DOHH2 (cell line): ENCODE measurements around the gene SYT13.

Source experiments
- H3F3A ChIP-seq: fragments of 200-600 bp; sonication (generic), shearing (Covaris generic); 2 replicates; pipeline ENCODE4 v1.6.0; 2016; ENCODE audit warnings: antibody characterized with exemption, mild to moderate bottlenecking; ENCODE audit not compliant: control insufficient read depth, insufficient read depth
- H3K27ac ChIP-seq: fragments of 200-600 bp; sonication (generic); 2 replicates; pipeline ENCODE4 v1.5.1; 2014; ENCODE audit warnings: low read depth, mild to moderate bottlenecking, low read length, moderate library complexity
- H3K27me3 ChIP-seq: fragments of 200-600 bp; sonication (generic); 2 replicates; pipeline ENCODE4 v1.6.1; 2014; ENCODE audit warnings: mild to moderate bottlenecking, low read length, mixed read lengths; ENCODE audit not compliant: control insufficient read depth
- H3K36me3 ChIP-seq: fragments of 200-600 bp; sonication (generic); 2 replicates; pipeline ENCODE4 v1.6.1; 2014; ENCODE audit warnings: mild to moderate bottlenecking, low read length, moderate library complexity, mixed read lengths; ENCODE audit not compliant: control insufficient read depth
- H3K4me1 ChIP-seq: fragments of 200-600 bp; sonication (generic); 2 replicates; pipeline ENCODE4 v1.6.1; 2014; ENCODE audit warnings: mild to moderate bottlenecking, low read length, mixed read lengths; ENCODE audit not compliant: control insufficient read depth
- H3K4me2 ChIP-seq: fragments of 200-600 bp; sonication (generic); 2 replicates; pipeline ENCODE4 v1.6.0; 2014; ENCODE audit warnings: mild to moderate bottlenecking, low read length, moderate library complexity
- H3K4me3 ChIP-seq: fragments of 200-600 bp; sonication (generic); 2 replicates; pipeline ENCODE4 v1.5.1; 2014; ENCODE audit warnings: mild to moderate bottlenecking, low read length, mixed read lengths
- H3K79me2 ChIP-seq: fragments of 200-600 bp; sonication (generic); 2 replicates; pipeline ENCODE4 v1.6.1; 2014; ENCODE audit warnings: mild to moderate bottlenecking, low read length, mixed read lengths; ENCODE audit not compliant: control insufficient read depth
- H3K9me2 ChIP-seq: fragments of 200-600 bp; sonication (generic); replicated peaks from 2 replicates; pipeline ENCODE4 v1.6.1; 2014; ENCODE audit warnings: mild to moderate bottlenecking, low read length, mixed read lengths; ENCODE audit not compliant: control insufficient read depth
- H3K9me3 ChIP-seq: fragments of 200-600 bp; sonication (generic); 2 replicates; pipeline ENCODE4 v1.6.1; 2014; ENCODE audit warnings: antibody characterized with exemption, low read length, mixed read lengths; ENCODE audit not compliant: control insufficient read depth, insufficient read depth
- H4K20me1 ChIP-seq: fragments of 200-600 bp; sonication (generic); 2 replicates; pipeline ENCODE4 v1.6.0; 2014; ENCODE audit warnings: low read depth, mild to moderate bottlenecking, antibody characterized with exemption, low read length, moderate library complexity; ENCODE audit not compliant: control insufficient read depth, insufficient read depth
- EZH2phosphoT487 ChIP-seq: fragments of 200-600 bp; sonication (generic); IDR thresholded peaks from 2 replicates; pipeline ENCODE4 v1.6.1; 2017; ENCODE audit warnings: borderline replicate concordance, mild to moderate bottlenecking, antibody characterized with exemption, low read length, moderate library complexity, mixed read lengths
- TF ChIP-seq, protein P1 (sequence below): fragments of 200-600 bp; sonication (generic); IDR thresholded peaks from one replicate; pipeline ENCODE4 v1.5.1; 2014; ENCODE audit warnings: antibody characterized with exemption, mild to moderate bottlenecking, low read depth, low read length; ENCODE audit not compliant: poor library complexity, severe bottlenecking

Gene SYT13

DNA sequence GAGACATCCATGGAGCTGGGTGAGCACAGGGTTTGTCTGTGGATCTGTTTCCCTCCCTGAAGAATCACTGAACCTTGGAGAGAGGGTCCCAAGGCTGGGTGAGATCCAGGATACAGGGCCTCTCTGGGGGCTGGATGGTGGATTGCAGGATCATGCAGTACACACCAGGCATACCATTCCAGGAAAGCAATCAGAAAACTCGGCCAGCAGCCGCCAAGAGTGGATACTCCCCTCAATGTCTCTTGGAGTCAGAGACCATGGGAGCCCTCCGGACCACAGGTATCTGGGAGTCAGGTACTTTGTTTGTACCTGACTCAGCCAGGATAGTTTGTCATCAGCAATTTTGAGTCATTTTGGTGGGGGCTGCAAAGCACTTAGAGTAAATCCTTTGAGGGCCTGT is 14.6 kb upstream of the SYT13 start:
- Histone ChIP-seq H3K4me1 (peaks cover 16% of the 10 kb centered on the region), H3K4me2 (no peak overlapping the region), H3K4me3 (no peak overlapping the region), H3K9me3 (no peaks in the 10 kb centered on the region), H3K27me3 (peaks cover 12% of the 10 kb centered on the region; the same call in 1 of the 2 replicates), H3F3A (no peaks in the 10 kb centered on the region), H4K20me1 (no peaks in the 10 kb centered on the region), H3K36me3 (no peaks in the 10 kb centered on the region), H3K27ac (no peak overlapping the region), H3K79me2 (no peaks in the 10 kb centered on the region), H3K9me2 (no peaks in the 10 kb centered on the region)
- TF ChIP-seq, protein P1, sequence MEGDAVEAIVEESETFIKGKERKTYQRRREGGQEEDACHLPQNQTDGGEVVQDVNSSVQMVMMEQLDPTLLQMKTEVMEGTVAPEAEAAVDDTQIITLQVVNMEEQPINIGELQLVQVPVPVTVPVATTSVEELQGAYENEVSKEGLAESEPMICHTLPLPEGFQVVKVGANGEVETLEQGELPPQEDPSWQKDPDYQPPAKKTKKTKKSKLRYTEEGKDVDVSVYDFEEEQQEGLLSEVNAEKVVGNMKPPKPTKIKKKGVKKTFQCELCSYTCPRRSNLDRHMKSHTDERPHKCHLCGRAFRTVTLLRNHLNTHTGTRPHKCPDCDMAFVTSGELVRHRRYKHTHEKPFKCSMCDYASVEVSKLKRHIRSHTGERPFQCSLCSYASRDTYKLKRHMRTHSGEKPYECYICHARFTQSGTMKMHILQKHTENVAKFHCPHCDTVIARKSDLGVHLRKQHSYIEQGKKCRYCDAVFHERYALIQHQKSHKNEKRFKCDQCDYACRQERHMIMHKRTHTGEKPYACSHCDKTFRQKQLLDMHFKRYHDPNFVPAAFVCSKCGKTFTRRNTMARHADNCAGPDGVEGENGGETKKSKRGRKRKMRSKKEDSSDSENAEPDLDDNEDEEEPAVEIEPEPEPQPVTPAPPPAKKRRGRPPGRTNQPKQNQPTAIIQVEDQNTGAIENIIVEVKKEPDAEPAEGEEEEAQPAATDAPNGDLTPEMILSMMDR: no peak
- TF ChIP-seq EZH2phosphoT487: no peak

DNA sequence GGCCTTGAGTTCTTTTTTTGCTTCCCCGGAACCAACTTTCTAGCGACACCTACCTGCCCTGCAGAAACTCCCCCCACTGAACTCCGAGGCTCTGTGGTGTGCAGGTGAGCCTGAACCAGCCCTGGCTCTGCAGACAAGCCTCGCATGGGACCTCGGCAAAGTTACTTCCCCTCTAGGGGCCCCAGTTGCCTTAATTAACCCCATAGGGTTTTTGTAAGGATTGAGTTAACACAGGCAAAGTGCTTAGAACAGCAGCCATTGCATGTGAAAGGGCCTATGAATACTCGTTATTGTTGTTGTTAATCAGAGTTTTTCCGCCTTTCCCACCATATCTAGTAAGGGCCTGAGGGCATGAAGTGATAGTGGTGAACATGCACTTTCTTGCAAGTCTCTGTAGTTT is 12.6 kb upstream of the SYT13 start:
- TF ChIP-seq, protein P1: no peak
- TF ChIP-seq EZH2phosphoT487: no peak
- Histone ChIP-seq H3K4me1 (peaks cover 16% of the 10 kb centered on the region), H3K9me2 (no peaks in the 10 kb centered on the region), H3K4me3 (no peak overlapping the region), H3F3A (no peaks in the 10 kb centered on the region), H3K9me3 (no peaks in the 10 kb centered on the region), H3K27me3 (0 out of 2 replicates have a peak, but pooled peaks cover 4% of the 10 kb centered on the region), H3K36me3 (no peaks in the 10 kb centered on the region), H4K20me1 (no peaks in the 10 kb centered on the region), H3K27ac (no peak overlapping the region), H3K4me2 (no peak overlapping the region; the same call in 1 of the 2 replicates), H3K79me2 (no peaks in the 10 kb centered on the region)

DNA sequence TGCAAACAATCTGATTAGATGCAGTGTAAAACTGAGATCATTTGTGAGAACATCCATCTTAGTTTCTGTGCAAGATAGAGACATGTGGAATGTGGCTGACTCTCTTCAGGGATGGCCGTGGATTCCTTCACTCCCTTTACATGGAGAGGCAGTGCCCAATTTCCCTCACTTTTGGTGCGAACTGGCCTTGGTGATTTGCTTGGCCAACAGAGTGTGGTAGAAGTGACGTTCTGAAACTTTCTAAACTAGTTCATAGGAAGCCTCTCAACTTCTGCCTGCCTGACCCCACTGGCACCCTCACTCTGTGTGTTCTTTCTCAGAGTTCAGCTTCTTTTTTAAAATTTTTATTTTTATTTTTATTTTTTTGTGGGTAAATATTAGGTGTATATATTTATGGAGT is 9.9 kb upstream of the SYT13 start:
- H3K4me2 ChIP-seq: no peak overlapping the region
- no peak overlapping the region for H3K4me3 ChIP-seq
- no peak for TF ChIP-seq EZH2phosphoT487
- TF ChIP-seq, protein P1: no peak
- H3K4me1 ChIP-seq: peaks cover 7% of the 10 kb centered on the region
- no peaks in the 10 kb centered on the region for H3K36me3 ChIP-seq
- no peaks in the 10 kb centered on the region for H3F3A ChIP-seq
- peaks cover 12% of the 10 kb centered on the region; the same call in 1 of the 2 replicates for H3K27me3 ChIP-seq
- no peaks in the 10 kb centered on the region for H3K9me2 ChIP-seq
- H3K9me3 ChIP-seq: no peaks in the 10 kb centered on the region
- no peaks in the 10 kb centered on the region for H4K20me1 ChIP-seq
- H3K27ac ChIP-seq: no peak overlapping the region
- H3K79me2 ChIP-seq: no peaks in the 10 kb centered on the region

DNA sequence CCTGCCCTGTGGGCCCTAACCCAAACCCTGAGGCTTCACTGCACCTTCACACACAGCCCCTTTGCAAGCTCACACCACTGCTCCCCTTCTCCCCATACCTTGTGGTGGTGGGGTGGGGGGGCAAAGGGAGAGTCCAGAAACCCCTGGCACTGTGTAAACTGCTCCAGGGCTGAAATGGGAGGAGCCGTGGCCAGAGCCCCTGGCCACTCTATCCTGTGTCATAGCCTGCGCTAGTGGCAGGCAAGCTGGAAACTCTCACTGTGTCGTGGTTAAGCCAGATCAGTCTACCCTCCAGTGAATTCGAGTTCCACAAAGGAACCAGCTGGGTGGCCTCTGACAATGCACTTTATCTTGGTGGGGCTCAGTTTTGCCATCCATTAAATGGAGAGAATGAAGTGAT is 8.4 kb upstream of the SYT13 start:
- Histone ChIP-seq H3K4me2 (no peak overlapping the region), H3K9me2 (no peaks in the 10 kb centered on the region), H3F3A (no peaks in the 10 kb centered on the region), H3K27ac (no peak overlapping the region), H3K4me3 (no peak overlapping the region), H3K79me2 (no peaks in the 10 kb centered on the region), H3K9me3 (no peaks in the 10 kb centered on the region), H3K36me3 (no peaks in the 10 kb centered on the region), H4K20me1 (no peaks in the 10 kb centered on the region), H3K27me3 (peaks cover 27% of the 10 kb centered on the region; the same call in 1 of the 2 replicates), H3K4me1 (peaks cover 6% of the 10 kb centered on the region)
- TF ChIP-seq, protein P1: no peak
- no peak for TF ChIP-seq EZH2phosphoT487
